Measurements from ENCODE around the gene ABCF1. TPM values are rescaled to one million over a fixed set of nuclear protein-coding genes. Genes with fewer than 3 reads are reported as not detected.
A peak's percentile ranks its signal among the peaks of the same experiment; 100 is the strongest.

The ABCF1 gene
- total and polyA plus RNA-seq, 8 donors: 7.6 to 32.6 (median 27.4) TPM

- peaks cover 40 to 86% (median 81%) of the 10 kb centered on the region in 4 donors for H3K36me3 ChIP-seq
These were observed 22.9 kb upstream of the ABCF1 start for GRCh38 chr6:30548375-30548774.

GRCh38 chr6:30554404-30554803 lies 16.8 kb upstream of the ABCF1 start:
- intact Hi-C loops (cut with DNase I; ENCODE audit: low total_unique reads): no loop called here
- peak overlapping the region in 1 of 4 donors; percentile 94 for H3K4me3 ChIP-seq

More at GRCh38 chr6:30548375-30548774, 22.9 kb upstream of the ABCF1 start:
- Histone ChIP-seq H3K9me3 (no peaks in the 10 kb centered on the region), H3K27me3 (no peaks in the 10 kb centered on the region), H3K27ac (no peak overlapping the region), H3K4me1 (peaks cover 0 to 7% (median 0%) of the 10 kb centered on the region in 4 donors), H3K4me3 (no peak overlapping the region)
- intact Hi-C loops (cut with DNase I; ENCODE audit: low total_unique reads): loop anchor here (10.0 kb wide), 1 partner anchor 46 kb away; no protein-coding TSS in a partner anchor
- no peak for DNase-seq
- no peak for TF ChIP-seq POLR2A (IDR thresholded peaks at IDR 0.05)
- TF ChIP-seq CTCF (IDR thresholded peaks at IDR 0.05): no peak
- TF ChIP-seq EP300 (IDR thresholded peaks at IDR 0.05): no peak
- no peak for TF ChIP-seq POLR2AphosphoS5 (IDR thresholded peaks at IDR 0.05)
- WGBS, 5 donors: 60 to 79% (median 69%) methylated on average over 2 of the region's 2 CpGs

GRCh38 chr6:30554962-30555815 lies 16.1 kb upstream of the ABCF1 start:
- DNase-seq: peak; percentile 46 to 89
- H3K27ac ChIP-seq: peak overlapping the region; percentile 97 to 100 (median 98)
- H3K4me3 ChIP-seq: peak overlapping the region; percentile 82 to 98 (median 93)
- TF ChIP-seq EP300 (IDR thresholded peaks at IDR 0.05) (no peak), POLR2A (IDR thresholded peaks at IDR 0.05) (no peak), CTCF (IDR thresholded peaks at IDR 0.05) (no peak), POLR2AphosphoS5 (IDR thresholded peaks at IDR 0.05) (no peak)
- H3K9me3 ChIP-seq: no peaks in the 10 kb centered on the region
- peaks cover 17 to 36% (median 28%) of the 10 kb centered on the region in 4 donors for H3K4me1 ChIP-seq
- intact Hi-C loops (cut with DNase I; ENCODE audit: low total_unique reads): no loop called here
- H3K36me3 ChIP-seq: peaks cover 21 to 47% (median 42%) of the 10 kb centered on the region in 4 donors
- 8 to 13% (median 10%) methylated on average over 32 to 34 of the region's 34 CpGs for WGBS, 5 donors
- no peaks in the 10 kb centered on the region for H3K27me3 ChIP-seq

More at GRCh38 chr6:30554404-30554803, 16.8 kb upstream of the ABCF1 start:
- Histone ChIP-seq H3K27ac (peak overlapping the region in 3 of 5 donors; percentile 97 to 98 (median 98)), H3K36me3 (peaks cover 21 to 55% (median 50%) of the 10 kb centered on the region in 4 donors), H3K4me1 (peaks cover 17 to 36% (median 28%) of the 10 kb centered on the region in 4 donors), H3K9me3 (no peaks in the 10 kb centered on the region), H3K27me3 (no peaks in the 10 kb centered on the region)
- TF ChIP-seq POLR2AphosphoS5 (IDR thresholded peaks at IDR 0.05) (no peak), POLR2A (IDR thresholded peaks at IDR 0.05) (no peak), EP300 (IDR thresholded peaks at IDR 0.05) (no peak), CTCF (IDR thresholded peaks at IDR 0.05) (no peak)
- DNase-seq: no peak
- 85 to 97% (median 92%) methylated on average over 4 of the region's 4 CpGs for WGBS, 5 donors

GRCh38 chr6:30555816-30556065 lies 15.5 kb upstream of the ABCF1 start:
- DNase-seq: no peak
- H3K4me3 ChIP-seq: peak overlapping the region; percentile 82 to 98 (median 93)
- peaks cover 21 to 41% (median 37%) of the 10 kb centered on the region in 4 donors for H3K36me3 ChIP-seq
- no peaks in the 10 kb centered on the region for H3K27me3 ChIP-seq
- intact Hi-C loops (cut with DNase I; ENCODE audit: low total_unique reads): no loop called here
- H3K4me1 ChIP-seq: peaks cover 17 to 36% (median 28%) of the 10 kb centered on the region in 4 donors
- 0 to 1% (median 1%) methylated on average over 15 of the region's 15 CpGs for WGBS, 5 donors
- no peaks in the 10 kb centered on the region for H3K9me3 ChIP-seq
- peak overlapping the region; percentile 97 to 100 (median 98) for H3K27ac ChIP-seq
- TF ChIP-seq POLR2A (IDR thresholded peaks at IDR 0.05) (no peak), POLR2AphosphoS5 (IDR thresholded peaks at IDR 0.05) (no peak), EP300 (IDR thresholded peaks at IDR 0.05) (peak; percentile 4), CTCF (IDR thresholded peaks at IDR 0.05) (no peak)
